GM18520 (cell line): Measurements from ENCODE around the gene ANKRD18A.
"Not testable (repeated sequence)": the region's sequence is repeated elsewhere in the genome, so short reads cannot be mapped to it uniquely, and the experiment has no call there.

Experiments
- ATAC-seq: cut with Tn5 transposase; IDR thresholded peaks from one replicate; pipeline ENCODE4 v1.9.1; 2021; ENCODE audit not compliant: unreplicated experiment

Gene ANKRD18A

DNA sequence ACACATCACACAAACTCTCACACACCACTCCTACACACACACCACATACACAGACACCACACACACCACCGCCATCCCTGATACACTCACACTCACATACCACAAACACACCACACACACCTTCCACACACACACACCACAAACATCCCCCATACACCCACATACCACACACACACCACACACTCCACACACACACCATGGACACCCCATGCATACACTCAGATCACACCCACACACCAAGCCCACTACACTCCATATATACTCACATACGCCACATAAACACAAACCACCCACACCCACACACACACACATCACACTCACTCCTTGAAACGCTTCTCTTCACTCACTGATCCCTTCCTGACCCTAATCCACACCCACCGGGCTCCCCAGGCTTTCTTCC, 9.1 kb upstream of the ANKRD18A start:
- no peak for ATAC-seq

DNA sequence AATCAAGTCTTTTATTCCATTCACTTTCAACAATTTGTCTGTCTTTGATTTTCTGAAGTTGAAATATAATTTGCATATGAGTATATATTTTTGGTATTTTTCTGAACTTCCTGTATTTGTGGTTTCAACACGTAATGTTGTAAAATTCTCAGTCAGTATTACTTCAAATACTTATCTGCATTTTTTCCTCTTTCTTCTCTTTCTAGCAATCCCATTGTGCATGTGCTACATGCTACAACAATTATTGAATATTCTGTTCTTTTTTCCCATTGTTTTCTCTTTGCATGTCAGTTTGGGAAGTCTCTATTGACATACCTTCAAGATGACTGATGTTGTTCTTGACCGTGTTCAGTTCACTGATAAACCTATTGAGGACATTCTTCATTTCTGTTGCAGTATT, 5.6 kb upstream of the ANKRD18A start:
- no peak for ATAC-seq

DNA sequence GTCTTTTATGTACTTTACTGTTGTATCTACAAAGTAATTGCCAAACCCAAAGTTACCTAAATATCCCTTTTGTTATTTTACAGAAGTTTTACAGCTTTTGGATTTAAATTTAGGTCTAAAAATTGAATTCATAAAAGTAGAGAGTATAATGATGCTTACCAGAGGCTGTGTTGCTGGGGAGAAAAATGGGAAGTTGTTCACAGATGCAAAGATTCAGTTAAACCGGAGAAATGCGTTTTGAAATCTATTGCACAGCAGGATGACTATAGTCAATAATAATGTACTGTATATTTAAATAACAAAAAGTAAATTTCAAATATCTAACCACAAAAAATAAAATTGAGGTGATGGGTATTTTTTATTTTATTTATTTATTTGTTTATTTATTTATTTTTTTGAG, 2.6 kb upstream of the ANKRD18A start:
- no peak for ATAC-seq

DNA sequence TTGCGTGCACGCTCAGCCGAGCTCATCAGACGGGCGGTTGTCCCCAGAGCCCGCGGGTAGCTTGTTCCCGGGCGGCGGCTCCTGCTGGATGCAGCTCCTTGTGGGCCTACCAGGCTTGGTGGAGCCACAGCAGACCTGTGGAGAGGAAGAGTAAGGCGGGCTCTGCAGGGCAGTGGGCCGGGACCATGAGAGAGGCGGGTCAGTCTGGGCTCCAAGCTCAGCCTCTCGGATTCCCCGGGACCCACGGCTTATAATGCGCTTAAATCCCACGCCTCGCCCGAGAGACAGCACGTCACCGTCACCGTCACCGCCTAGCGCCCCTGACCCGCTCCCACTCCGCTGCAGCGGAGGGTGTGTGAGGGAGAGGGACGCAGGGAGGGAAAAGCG, 1.9 kb upstream of the ANKRD18A start:
- no peak for ATAC-seq

DNA sequence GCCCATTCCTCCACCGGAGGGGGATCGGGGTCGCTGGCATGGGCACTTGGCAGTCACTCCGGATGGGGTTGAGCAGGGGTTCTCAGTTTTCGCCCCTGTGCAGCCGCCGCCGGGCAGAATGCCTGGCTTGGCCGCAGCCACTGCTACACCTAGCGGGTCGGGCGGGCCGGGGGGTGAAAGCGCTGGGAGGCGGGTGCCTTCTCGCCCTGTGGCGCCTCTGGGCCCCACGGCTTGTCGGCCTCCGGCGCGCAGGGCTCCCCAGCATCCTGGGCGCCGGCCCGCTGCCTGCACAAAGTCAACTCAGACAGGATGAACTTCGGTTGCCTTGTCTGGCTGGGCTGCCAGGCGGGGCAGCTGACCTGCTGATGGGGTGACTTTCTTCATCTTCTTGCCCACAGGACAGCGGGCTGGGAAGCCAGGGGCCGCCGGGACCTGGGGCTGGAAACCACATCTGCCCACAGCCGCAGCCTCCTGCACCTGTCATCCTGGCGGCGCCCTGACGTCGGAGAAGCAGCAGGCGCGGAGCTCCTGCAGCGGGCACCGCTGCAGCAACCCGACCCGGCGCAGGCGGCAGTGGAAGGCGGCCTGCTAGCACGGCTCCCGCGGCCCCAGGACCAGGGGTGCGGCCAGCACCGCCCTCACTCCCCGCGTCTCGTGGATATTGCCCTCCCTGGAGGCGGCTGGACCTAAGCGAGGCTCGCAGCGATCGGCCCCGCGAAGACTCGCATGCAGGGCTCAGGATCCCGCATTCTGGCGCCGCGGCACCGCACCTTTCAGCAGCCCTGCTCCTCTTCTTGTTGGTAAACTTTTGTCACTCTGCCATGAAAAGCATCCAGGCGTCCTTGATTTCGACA, 1.3 kb upstream of the ANKRD18A start:
- ATAC-seq, result no peak

DNA sequence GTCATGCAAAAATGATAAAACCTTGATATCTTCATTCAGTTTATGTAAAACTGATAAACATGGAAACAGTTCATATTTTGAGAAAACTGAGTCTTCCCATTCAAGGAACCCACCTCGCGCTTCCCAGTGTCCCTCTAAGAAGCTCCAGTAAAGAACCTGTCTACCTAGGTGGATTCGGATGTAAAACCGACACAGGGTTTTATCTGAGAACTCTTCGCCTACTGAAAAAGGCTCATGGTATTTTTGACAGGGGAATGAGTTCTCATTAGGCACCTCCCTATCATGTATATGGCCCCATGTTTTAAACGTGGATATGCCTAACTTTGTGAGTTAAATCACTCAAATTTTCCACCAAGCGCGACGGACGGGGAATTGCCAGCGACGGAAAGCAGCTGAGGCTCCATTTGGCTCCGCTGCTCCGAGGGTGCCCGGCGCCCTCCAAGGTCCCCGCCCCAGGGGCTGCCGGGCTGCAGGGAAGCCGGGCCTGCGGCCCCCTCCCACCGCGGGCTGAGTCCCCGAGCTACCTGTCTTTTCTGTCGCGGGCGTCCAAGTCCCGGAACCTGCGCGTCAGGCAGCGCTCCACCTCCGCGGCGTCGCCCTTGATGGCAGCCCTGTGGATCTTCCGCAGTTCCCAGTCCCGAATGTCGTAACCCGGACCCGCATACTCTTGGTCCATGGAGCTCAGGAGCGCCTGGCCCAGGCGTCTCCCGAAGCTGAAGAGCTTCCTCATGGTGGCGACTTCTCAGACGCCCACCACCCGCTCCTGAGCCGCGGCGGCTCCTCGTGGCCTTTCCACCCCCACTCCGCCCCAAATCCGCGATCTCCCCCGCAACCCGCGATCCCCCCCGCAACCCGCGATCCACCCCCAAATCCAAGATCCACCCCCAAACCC, 594 bp downstream of the ANKRD18A start:
- no peak for ATAC-seq

DNA sequence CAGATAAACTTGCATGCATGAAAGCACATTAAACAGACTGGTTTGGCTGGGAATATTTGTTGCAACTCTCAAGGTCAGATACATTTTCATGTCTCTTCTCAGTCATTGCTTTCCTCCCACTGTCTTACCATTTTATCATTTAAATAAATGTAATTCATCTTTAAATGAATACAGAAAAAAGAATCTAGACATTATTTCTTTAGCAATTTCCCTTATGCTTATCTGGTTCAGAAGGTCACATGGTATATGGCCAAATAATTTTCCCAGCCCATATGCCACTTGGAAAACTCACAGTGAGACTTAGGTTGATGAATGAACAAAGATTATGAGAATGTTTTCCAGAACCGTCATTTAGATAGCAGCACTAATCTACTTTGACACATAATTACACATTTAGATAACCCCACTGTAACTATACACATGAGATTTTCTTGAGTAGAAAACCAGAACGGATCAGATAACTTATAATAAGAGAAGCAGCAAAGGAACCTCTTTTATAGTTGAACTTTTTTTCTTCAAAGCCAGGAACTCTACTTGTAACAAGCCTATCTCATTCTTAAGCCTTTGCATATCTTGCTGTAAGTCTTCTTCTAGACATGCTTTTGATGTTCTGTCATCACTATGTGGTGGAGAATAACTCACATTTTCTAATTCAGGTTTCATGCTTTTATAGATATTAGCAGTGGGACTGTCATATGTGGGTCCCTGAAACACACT, 22.2 kb downstream of the ANKRD18A start:
- not testable (repeated sequence) for ATAC-seq

DNA sequence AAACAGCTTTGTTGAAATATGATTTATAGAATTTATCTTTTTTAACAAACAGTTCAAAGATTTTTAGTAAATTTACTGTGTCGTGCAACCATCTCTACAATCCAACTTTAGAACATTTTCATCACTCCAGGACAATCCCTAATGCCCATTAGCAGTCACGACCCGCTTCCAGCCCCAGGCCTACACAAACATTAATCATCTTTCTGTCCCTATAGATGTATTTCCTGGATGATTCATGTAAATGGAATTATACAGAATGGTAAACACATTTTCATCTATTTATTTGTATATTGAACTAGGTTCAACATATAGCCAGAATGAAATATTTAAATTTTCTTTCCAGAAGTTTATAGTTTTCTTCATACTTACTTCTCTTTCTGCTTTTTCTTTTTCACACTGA, 25.3 kb downstream of the ANKRD18A start:
- ATAC-seq, result not testable (repeated sequence)

DNA sequence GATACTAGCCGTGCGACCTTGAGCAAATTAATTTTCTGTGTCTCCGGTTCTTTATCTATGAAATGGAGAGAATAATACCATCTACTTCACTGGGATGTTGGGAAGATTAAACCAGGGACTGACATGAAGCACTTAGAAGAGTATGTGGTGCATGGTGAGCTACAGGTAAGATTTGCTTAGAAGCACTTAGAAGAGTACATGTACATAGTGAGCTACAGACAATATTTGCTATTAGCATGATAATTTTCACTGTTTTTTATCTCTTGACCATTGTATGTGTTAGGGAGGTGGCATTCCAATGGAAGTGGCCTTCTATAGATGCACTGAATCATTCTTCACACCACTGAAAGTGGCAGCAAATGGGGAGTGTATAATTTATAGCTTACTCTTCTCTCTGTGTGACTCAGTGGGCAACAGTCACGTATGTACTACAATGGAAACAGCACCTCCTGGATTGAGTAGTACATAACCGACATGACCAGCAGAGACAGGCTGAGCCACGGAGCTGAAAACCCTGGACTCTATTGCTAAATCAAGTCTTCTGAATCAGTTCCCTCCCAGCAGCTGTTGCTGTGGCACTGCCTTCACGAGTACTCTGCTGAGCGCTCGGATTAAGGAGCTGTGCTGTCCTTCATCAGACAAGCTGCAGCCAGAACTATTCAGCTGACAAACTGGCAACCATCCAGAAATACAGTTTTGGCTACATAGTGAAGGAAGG, 28.9 kb downstream of the ANKRD18A start:
- ATAC-seq, result not testable (repeated sequence)

DNA sequence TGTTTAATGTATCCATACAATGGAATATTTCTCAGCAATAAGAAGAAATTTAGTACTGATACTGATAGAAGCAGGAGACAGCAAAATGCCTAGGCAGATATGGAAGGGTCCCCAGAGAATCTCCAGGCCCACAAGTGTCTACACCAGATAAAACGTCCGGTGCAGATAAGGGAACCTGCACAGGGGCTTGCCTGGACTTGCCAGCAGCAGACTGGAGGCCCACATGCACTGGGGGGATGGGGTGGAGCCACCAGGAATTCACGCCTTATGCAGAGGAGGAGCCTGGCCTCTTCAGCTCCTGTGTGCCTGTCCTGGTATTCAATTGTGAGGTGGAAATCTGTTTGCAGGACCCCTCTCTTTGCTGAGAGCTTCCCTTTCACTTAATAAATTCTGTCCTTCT, 36.6 kb downstream of the ANKRD18A start:
- not testable (repeated sequence) for ATAC-seq

DNA sequence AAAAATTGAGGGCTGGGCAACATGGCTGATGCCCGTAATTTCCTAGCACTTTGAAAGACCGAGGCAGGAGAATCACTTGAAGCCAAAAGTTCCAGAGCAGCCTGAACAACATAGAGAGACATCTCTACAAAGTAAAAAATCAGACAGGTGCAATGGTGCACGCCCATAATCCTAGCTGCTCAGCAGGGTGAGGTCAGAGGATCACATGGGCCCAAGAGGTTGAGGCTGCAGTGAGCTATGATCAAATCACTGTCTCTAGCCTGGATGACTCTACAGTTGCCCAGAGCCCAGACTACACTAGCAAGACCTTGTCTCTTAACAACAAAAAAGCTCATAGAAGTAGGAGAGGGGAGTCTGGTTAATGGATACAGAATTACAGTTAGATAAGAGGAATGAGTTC, 40.3 kb downstream of the ANKRD18A start:
- ATAC-seq, result not testable (repeated sequence)

DNA sequence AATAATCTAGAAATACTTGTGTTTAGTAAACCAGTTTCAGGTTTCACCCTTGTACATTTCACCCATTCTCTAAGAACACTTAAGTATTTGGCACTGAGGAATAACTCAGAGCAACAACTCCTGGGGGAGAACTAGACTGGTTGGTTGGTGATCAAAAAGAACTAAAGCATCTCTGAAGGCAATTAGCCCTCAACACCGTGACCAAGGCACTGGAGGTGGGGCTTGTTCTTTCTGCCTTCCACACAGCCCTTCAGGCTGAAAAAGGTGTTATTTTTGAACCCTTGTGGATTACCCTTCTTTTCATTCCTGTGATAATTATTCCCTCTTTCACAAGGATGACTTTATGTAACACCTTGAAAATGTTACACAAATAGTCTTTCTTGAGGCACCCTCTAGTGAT, 44.2 kb downstream of the ANKRD18A start:
- not testable (repeated sequence) for ATAC-seq

DNA sequence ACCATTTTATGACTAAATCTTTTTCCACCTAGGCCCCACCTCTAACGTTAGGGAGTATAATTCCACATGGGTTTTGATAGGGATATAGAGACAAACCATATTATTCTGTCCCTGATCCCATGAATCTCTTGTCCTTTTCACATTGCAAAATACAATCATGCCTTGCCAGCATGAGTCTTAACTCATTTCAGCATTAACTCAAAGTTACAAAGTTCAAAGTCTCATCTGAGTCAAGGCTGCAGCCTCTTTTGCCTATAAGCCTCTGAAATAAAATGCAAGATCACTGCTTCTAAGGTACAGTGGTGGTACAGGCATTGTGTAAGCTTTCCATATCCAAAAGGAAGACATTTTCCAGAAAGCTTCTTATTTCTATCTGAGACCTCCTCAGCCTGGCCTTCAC, 54.3 kb downstream of the ANKRD18A start:
- ATAC-seq, result not testable (repeated sequence)

DNA sequence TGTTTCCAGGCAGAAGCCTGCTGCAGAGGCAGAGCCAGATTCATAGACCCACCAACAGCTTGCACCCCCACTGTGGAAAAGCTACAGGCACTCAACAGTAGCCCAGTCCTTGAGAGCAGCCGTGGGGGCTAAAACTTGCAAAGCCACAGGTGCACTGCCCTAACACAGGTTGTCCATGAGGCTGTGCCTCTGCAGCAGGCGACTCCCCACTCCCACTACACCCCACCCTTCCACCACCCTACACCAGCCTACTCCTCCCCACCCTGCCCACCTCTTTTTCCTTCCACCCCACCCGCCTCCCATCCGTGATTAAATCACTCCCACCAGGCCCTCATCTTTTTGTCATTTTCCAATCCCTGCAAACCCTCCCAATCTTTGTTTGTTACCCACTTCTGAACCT, 55.2 kb downstream of the ANKRD18A start:
- ATAC-seq, result not testable (repeated sequence)

DNA sequence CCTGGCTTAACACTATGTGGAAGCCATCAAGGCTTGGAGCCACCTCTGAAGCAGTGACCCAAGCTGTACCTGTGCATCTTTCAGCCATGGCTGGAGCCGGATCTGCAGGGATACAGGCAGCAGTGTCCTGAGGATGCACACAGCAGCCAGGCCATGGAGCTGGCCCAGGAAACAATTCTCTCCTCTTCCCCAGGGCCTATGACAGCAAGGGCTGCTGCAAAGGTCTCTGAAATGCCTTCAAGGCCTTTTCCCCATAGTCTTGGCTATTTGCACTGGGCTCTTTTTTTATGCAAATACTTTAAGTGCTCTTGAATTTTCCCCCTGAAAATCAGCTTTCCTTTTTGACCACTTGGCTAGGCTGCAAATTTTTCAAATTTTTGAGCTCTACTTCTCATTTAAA, 56.5 kb downstream of the ANKRD18A start:
- not testable (repeated sequence) for ATAC-seq

DNA sequence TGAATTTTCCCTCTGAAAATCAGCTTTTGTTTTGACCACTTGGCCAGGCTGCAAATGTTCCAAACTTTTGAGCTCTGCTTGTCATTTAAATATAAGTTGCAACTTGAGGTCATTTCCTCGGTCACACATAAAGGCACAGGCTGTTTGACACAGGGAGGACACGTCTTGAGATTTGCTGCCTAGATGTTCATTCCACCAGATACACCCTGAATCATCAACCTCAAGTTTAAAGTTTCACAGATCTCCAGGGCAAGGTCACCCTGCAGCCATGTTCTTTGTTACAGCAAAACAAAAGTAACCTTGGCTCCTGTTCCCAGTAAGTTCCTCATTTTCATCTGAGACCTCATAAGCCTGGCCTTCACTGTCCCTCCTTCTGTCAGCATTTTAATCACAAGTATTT, 59.3 kb downstream of the ANKRD18A start:
- not testable (repeated sequence) for ATAC-seq

DNA sequence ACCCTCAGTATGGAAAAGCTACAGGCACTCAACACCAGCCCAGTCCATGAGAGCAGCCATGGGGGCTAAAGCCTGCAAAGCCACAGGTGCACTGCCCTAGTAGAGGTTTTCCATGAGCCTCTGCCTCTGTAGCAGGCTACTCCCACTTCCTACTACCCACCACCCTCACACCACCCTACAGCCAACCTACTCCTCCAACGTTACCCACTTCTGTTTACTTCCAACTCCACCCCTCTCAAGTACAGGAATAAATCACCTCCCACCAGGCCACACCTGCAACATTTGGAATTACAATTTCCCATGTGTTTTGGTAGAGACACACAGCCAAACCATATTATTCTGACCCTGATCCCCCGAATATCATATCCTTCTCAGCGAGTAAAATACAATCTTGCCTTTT, 61.2 kb downstream of the ANKRD18A start:
- ATAC-seq, result not testable (repeated sequence)

DNA sequence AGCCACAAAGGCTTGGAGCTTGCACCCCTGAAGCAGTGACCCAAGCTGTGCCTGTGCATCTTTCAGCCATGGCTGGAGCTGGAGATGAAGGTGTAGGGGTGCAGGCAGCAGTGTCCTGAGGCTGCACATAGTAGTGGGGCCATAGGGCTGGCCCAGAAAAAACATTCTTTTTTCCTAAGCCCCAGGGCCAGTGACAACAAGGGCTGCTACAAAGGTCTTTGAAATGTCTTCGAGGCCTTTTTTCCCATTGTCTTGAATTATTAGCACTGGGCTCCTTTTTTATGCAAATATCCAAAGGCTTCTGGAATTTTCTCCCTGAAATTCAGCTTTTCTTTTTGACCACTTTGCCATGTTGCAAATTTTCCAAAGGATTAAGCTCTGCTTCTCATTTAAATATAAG, 62.6 kb downstream of the ANKRD18A start:
- ATAC-seq, result not testable (repeated sequence)

DNA sequence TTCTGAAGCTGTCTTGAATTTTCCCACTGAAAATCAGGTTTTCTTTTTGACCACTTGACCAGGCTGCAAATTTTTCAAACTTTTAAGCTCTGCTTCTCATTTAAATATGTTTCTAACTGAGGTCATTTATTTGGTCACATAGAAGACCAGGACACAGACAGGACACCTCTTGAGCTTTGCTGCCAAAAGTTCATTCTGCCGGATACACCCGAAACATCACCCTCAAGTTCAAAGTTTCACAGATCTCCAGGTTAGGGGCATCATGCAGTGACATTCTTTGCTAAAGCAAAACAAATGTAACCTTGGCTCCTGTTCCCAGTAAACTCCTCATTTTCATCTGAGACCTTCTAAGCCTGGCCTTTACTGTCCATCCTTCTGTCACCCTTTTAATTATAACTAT, 65.4 kb downstream of the ANKRD18A start:
- not testable (repeated sequence) for ATAC-seq

DNA sequence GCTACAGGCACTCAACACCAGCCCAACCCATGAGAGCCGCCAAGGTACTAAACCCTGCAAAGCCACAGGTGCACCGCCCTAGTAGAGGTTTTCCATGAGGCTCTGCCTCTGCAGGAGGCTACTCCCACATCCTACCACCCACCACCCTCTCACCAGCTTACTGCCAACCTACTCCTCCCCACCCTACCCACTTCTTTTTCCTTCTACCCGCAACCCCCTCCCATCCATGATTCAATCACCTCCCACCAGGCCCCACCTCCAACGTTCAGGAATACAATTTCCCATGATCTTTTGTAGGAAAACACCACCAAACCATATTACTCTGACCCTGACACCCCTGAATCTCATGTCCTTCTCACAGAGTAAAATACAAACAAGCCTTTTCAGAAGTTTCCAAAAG, 67.4 kb downstream of the ANKRD18A start:
- not testable (repeated sequence) for ATAC-seq
